GM23338 (cell line): Measurements from ENCODE around the gene PLD6. TPM values are rescaled to one million over a fixed set of nuclear protein-coding genes. Genes with fewer than 3 reads are reported as not detected.

ENCODE experiments used
- ATAC-seq: fragments of 200-7000 bp; cut with Tn5 transposase; 3 replicates; pipeline ENCODE4 v1.9.1; 2020
- DNase-seq: peaks from one replicate; pipeline ENCODE4 v3.0.0-alpha.2; 2015; ENCODE audit warnings: low spot score
- H2AFZ ChIP-seq: fragments of 200-600 bp; sonication (generic); 2 replicates; pipeline ENCODE4 v1.8.0; 2016; ENCODE audit warnings: antibody characterized with exemption, mild to moderate bottlenecking, moderate library complexity
- H3F3A ChIP-seq: fragments of 200-600 bp; sonication (generic); replicated peaks from 2 replicates; pipeline ENCODE4 v1.8.0; 2017; ENCODE audit warnings: antibody characterized with exemption, mixed run types, low read depth
- H3K27ac ChIP-seq: fragments of 200-600 bp; sonication (generic); 2 replicates; pipeline ENCODE4 v1.6.1; 2016; ENCODE audit warnings: low read depth
- H3K27me3 ChIP-seq: fragments of 200-600 bp; sonication (generic); 2 replicates; pipeline ENCODE4 v1.8.0; 2016; ENCODE audit warnings: mild to moderate bottlenecking, mixed run types, moderate library complexity; ENCODE audit not compliant: insufficient read depth
- H3K36me3 ChIP-seq: fragments of 200-600 bp; sonication (generic); 2 replicates; pipeline ENCODE4 v1.8.0; 2016; ENCODE audit warnings: mild to moderate bottlenecking; ENCODE audit not compliant: insufficient read depth
- H3K4me1 ChIP-seq: fragments of 200-600 bp; sonication (generic); 2 replicates; pipeline ENCODE4 v1.8.0; 2016; ENCODE audit warnings: mild to moderate bottlenecking, moderate library complexity; ENCODE audit not compliant: insufficient read depth
- H3K4me2 ChIP-seq: fragments of 200-600 bp; sonication (generic); 2 replicates; pipeline ENCODE4 v1.7.1; 2017; ENCODE audit warnings: mixed run types
- H3K4me3 ChIP-seq: fragments of 200-600 bp; sonication (generic); 2 replicates; pipeline ENCODE4 v1.6.1; 2016; ENCODE audit warnings: mixed run types
- H3K79me2 ChIP-seq: fragments of 200-600 bp; sonication (generic); replicated peaks from 2 replicates; pipeline ENCODE4 v1.8.0; 2017; ENCODE audit warnings: mild to moderate bottlenecking; ENCODE audit not compliant: insufficient read depth
- H3K9me2 ChIP-seq: fragments of 200-600 bp; sonication (generic); 2 replicates; pipeline ENCODE4 v1.8.0; 2017; ENCODE audit not compliant: insufficient read depth
- H4K20me1 ChIP-seq: fragments of 200-600 bp; sonication (generic); replicated peaks from 2 replicates; pipeline ENCODE4 v1.8.0; 2017; ENCODE audit warnings: mild to moderate bottlenecking; ENCODE audit not compliant: insufficient read depth
- H3K27ac Mint-ChIP-seq: 2 replicates; pipeline ENCODE4 v1.8.0; 2020; ENCODE audit warnings: inconsistent platforms, mild to moderate bottlenecking, moderate library complexity, mixed read lengths
- H3K27me3 Mint-ChIP-seq: 3 replicates; pipeline ENCODE4 v1.8.0; 2022; ENCODE audit warnings: low read depth, mild to moderate bottlenecking, moderate library complexity, mixed read lengths, inconsistent platforms; ENCODE audit not compliant: insufficient read depth, poor library complexity
- H3K36me3 Mint-ChIP-seq: 3 replicates; pipeline ENCODE4 v1.8.0; 2021; ENCODE audit warnings: low read depth, mild to moderate bottlenecking, inconsistent platforms, moderate library complexity, mixed read lengths
- H3K4me1 Mint-ChIP-seq: 3 replicates; pipeline ENCODE4 v1.8.0; 2020; ENCODE audit warnings: mild to moderate bottlenecking, inconsistent platforms, mixed read lengths
- H3K4me3 Mint-ChIP-seq: 3 replicates; pipeline ENCODE4 v1.8.0; 2021; ENCODE audit warnings: moderate library complexity, mild to moderate bottlenecking, inconsistent platforms, mixed read lengths
- H3K9me3 Mint-ChIP-seq: 3 replicates; pipeline ENCODE4 v1.8.0; 2020; ENCODE audit warnings: moderate library complexity, mild to moderate bottlenecking, inconsistent platforms, mixed read lengths
- CREB1 ChIP-seq: fragments of 250-450 bp; sonication (Bioruptor Pico); IDR thresholded peaks from 2 replicates; pipeline ENCODE4 v1.5.0; 2020; ENCODE audit warnings: low read depth, mild to moderate bottlenecking, moderate library complexity
- CTCF ChIP-seq, 2 experiments: fragments of 200-600 bp in 1 of 2; sonication (generic) in 1 of 2; conservative IDR thresholded peaks; 2 replicates each; pipeline versions ENCODE4 v1.5.1 to v1.6.1; 2016 to 2017; ENCODE audit warnings: antibody characterized with exemption in 2 of 2, low read depth in 2 of 2, mild to moderate bottlenecking in 2 of 2, moderate library complexity in 1 of 2
- ETS1 ChIP-seq: IDR thresholded peaks from 2 replicates; pipeline ENCODE4 v1.6.1; 2016; ENCODE audit warnings: antibody characterized with exemption
- EZH2 ChIP-seq: fragments of 200-600 bp; sonication (generic); IDR thresholded peaks from one replicate; pipeline ENCODE4 v1.8.0; 2017; ENCODE audit warnings: antibody characterized with exemption, mild to moderate bottlenecking, low read depth; ENCODE audit not compliant: unreplicated experiment
- POLR2AphosphoS5 ChIP-seq: IDR thresholded peaks from 2 replicates; pipeline ENCODE4 v1.6.1; 2016; ENCODE audit warnings: antibody characterized with exemption, low read depth
- REST ChIP-seq: IDR thresholded peaks from one replicate; pipeline ENCODE4 v1.6.1; 2018; ENCODE audit warnings: antibody characterized with exemption; ENCODE audit not compliant: unreplicated experiment
- ZNF114 ChIP-seq: fragments of 250-450 bp; sonication (Bioruptor Pico); IDR thresholded peaks from 2 replicates; pipeline ENCODE4 v1.5.0; 2020; ENCODE audit warnings: mild to moderate bottlenecking, moderate library complexity
- ZNF462 ChIP-seq: fragments of 250-450 bp; sonication (Bioruptor Pico); IDR thresholded peaks from 2 replicates; pipeline ENCODE4 v1.5.0; 2020; ENCODE audit warnings: mild to moderate bottlenecking, moderate library complexity
- polyA plus RNA-seq: library from polyadenylated mRNA; unstranded; fragments of >200 nt; fragmentation: Nextera tagmentation; extraction: Ambion mirVana; gene quantifications from 2 replicates; pipeline ENCODE4 v1.2.1, GENCODE V29; 2016
- total RNA-seq: library from RNA; depleted of rRNA; stranded (reverse); fragments of >200 nt; shearing (Covaris generic); gene quantifications from 2 replicates; pipeline ENCODE4 v1.2.3, GENCODE V29; 2014

The PLD6 gene
- total and polyA plus RNA-seq, 2 experiments from 2014 or later = not detected

- TF ChIP-seq CTCF (conservative IDR thresholded peaks at IDR 0.05; ENCODE audit: low read depth in 2 of 2) (no peak), EZH2 (no peak), REST (no peak), POLR2AphosphoS5 (no peak)
Measured at GRCh38 chr17:17213775-17214174, 7.6 kb upstream of the PLD6 start (continued).

GRCh38 chr17:17207998-17208397 lies 1.9 kb upstream of the PLD6 start:
- no peaks in the 10 kb centered on the region for H3K27me3 ChIP-seq
- no peak overlapping the region for H3K4me2 ChIP-seq
- H2AFZ ChIP-seq = no peak overlapping the region
- peaks cover 3% of the 10 kb centered on the region; the same call in 1 of the 2 replicates for H3K36me3 ChIP-seq
- H3K27ac ChIP-seq = no peak overlapping the region
- no peaks in the 10 kb centered on the region; the same call in 2 of the 3 replicates for H3K4me1 Mint-ChIP-seq
- ATAC-seq (no peak), DNase-seq (no peak)
- peaks cover 5% of the 10 kb centered on the region for H3K36me3 Mint-ChIP-seq
- H3K9me3 Mint-ChIP-seq = no peaks in the 10 kb centered on the region
- no peaks in the 10 kb centered on the region for H3K79me2 ChIP-seq
- peaks cover 6% of the 10 kb centered on the region; the same call in 1 of the 2 replicates for H3F3A ChIP-seq
- H3K4me3 ChIP-seq = no peak overlapping the region
- H3K9me2 ChIP-seq = no peaks in the 10 kb centered on the region
- peaks cover 19% of the 10 kb centered on the region for H3K27me3 Mint-ChIP-seq
- no peaks in the 10 kb centered on the region; the same call in 1 of the 2 replicates for H4K20me1 ChIP-seq
- H3K27ac Mint-ChIP-seq = no peak overlapping the region
- H3K4me3 Mint-ChIP-seq = no peak overlapping the region
- no peaks in the 10 kb centered on the region for H3K4me1 ChIP-seq
- TF ChIP-seq CREB1 (CRISPR knock-in tag) (no peak), POLR2AphosphoS5 (no peak), ZNF114 (no peak), REST (no peak), ZNF462 (CRISPR knock-in tag) (no peak), EZH2 (no peak), ETS1 (no peak)
